Ishikawa (cell line): ENCODE results near the gene PRDM16.

ENCODE experiments used
- CEBPB ChIP-seq: IDR thresholded peaks from 2 replicates; pipeline ENCODE4 v1.6.1; 2012
- CREB1 ChIP-seq: IDR thresholded peaks from 2 replicates; pipeline ENCODE4 v1.6.1; 2012; ENCODE audit warnings: low read depth
- EGR1 ChIP-seq: IDR thresholded peaks from 2 replicates; pipeline ENCODE4 v1.6.1; 2012
- EP300 ChIP-seq: IDR thresholded peaks from 2 replicates; pipeline ENCODE4 v1.6.1; 2012; ENCODE audit warnings: borderline replicate concordance
- FOXM1 ChIP-seq: IDR thresholded peaks from 2 replicates; pipeline ENCODE4 v1.6.1; 2012; ENCODE audit warnings: low read depth, borderline replicate concordance
- MAX ChIP-seq: IDR thresholded peaks from 2 replicates; pipeline ENCODE4 v1.6.1; 2012
- NFIC ChIP-seq: IDR thresholded peaks from 2 replicates; pipeline ENCODE4 v1.6.1; 2012
- RAD21 ChIP-seq: IDR thresholded peaks from 2 replicates; pipeline ENCODE4 v1.6.1; 2012; ENCODE audit warnings: low read depth
- REST ChIP-seq: IDR thresholded peaks from 2 replicates; pipeline ENCODE4 v1.6.1; 2012; ENCODE audit warnings: low read depth, mild to moderate bottlenecking
- TAF1 ChIP-seq: IDR thresholded peaks from 2 replicates; pipeline ENCODE4 v1.6.1; 2012; ENCODE audit warnings: low read depth, mild to moderate bottlenecking
- TCF12 ChIP-seq: IDR thresholded peaks from 2 replicates; pipeline ENCODE4 v1.6.1; 2012; ENCODE audit warnings: low read depth
- TEAD4 ChIP-seq: IDR thresholded peaks from 2 replicates; pipeline ENCODE4 v1.6.1; 2012
- USF1 ChIP-seq: IDR thresholded peaks from 2 replicates; pipeline ENCODE4 v1.6.1; 2012
- YY1 ChIP-seq: IDR thresholded peaks from 2 replicates; pipeline ENCODE4 v1.6.1; 2012; ENCODE audit warnings: low read depth
- ZBTB7A ChIP-seq: IDR thresholded peaks from 2 replicates; pipeline ENCODE4 v1.6.1; 2012; ENCODE audit warnings: low read depth

PRDM16 gene

GRCh38 chr1:3172431-3173380 is 103.7 kb downstream of the PRDM16 start:
- TF ChIP-seq RAD21 (no peak), CREB1 (no peak), REST (no peak), EP300 (no peak), TEAD4 (no peak), USF1 (no peak), MAX (no peak), CEBPB (no peak), FOXM1 (no peak), TAF1 (no peak)

- TF ChIP-seq TEAD4, result no peak
- no peak for TF ChIP-seq CREB1
- TF ChIP-seq ZBTB7A, result no peak
- no peak for TF ChIP-seq EGR1
- TF ChIP-seq CEBPB, result no peak
- no peak for TF ChIP-seq FOXM1
- TF ChIP-seq RAD21, result no peak
- TF ChIP-seq MAX, result no peak
- no peak for TF ChIP-seq TCF12
- TF ChIP-seq TAF1, result no peak
- TF ChIP-seq EP300, result no peak
- TF ChIP-seq USF1, result no peak
- TF ChIP-seq REST, result no peak
- no peak for TF ChIP-seq YY1
Measured at GRCh38 chr1:3173381-3173980, 104.5 kb downstream of the PRDM16 start.

GRCh38 chr1:3174487-3175247 is 105.7 kb downstream of the PRDM16 start:
- TF ChIP-seq USF1 (no peak), EGR1 (no peak), TAF1 (no peak), YY1 (no peak), TCF12 (no peak), MAX (no peak), RAD21 (no peak)

- TF ChIP-seq YY1, result no peak
- TF ChIP-seq FOXM1, result no peak
- no peak for TF ChIP-seq CREB1
- no peak for TF ChIP-seq TCF12
- no peak for TF ChIP-seq EP300
- no peak for TF ChIP-seq NFIC
- TF ChIP-seq USF1, result no peak
- TF ChIP-seq TAF1, result no peak
- no peak for TF ChIP-seq ZBTB7A
- no peak for TF ChIP-seq CEBPB
- TF ChIP-seq MAX, result no peak
- no peak for TF ChIP-seq TEAD4
- no peak for TF ChIP-seq EGR1
- no peak for TF ChIP-seq REST
- TF ChIP-seq RAD21, result no peak
Measured at GRCh38 chr1:3175486-3175885, 106.5 kb downstream of the PRDM16 start.
